Tibial nerve (tissue), 4 donors: ENCODE results near the gene CIITA.

Experiments
- EP300 ChIP-seq, 2 donors: sonication (generic); formaldehyde crosslinking; IDR thresholded peaks; one replicate each; pipeline ENCODE4 v1.6.1; 2017; ENCODE audit warnings: antibody characterized with exemption in 2 of 2, mild to moderate bottlenecking in 1 of 2
- POLR2A ChIP-seq, 2 donors: fragments of 450-650 bp; IDR thresholded peaks; one replicate each; pipeline ENCODE4 v1.6.1; 2017; ENCODE audit warnings: antibody characterized with exemption in 2 of 2, mild to moderate bottlenecking in 2 of 2, moderate library complexity in 2 of 2
- TF ChIP-seq, protein P1 (sequence below), 5 experiments: fragments of 200-600 bp in 3 of 5; fragments of 450-650 bp in 2 of 5; sonication (generic) in 3 of 5; IDR thresholded peaks; one replicate each; pipeline ENCODE4 v1.5.1; 2016 to 2019; ENCODE audit warnings: antibody characterized with exemption in 5 of 5, mild to moderate bottlenecking in 3 of 5, moderate library complexity in 2 of 5

DNA sequence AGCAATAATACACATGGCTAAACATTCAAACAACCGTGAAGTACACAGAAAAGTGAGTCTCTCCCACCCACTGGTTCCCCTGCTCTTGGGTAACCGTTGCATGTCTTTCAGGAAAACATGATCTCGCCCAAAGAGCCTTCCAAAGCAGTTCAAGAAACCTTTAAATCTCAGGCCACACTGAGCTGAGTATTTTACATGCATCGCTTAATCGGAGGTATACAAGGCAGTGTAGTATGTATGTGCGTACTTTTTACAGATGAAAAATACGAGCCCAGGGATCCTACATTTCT is 66.0 kb downstream of the CIITA start:
- no peak for TF ChIP-seq EP300 (IDR thresholded peaks at IDR 0.05)
- TF ChIP-seq, protein P1, sequence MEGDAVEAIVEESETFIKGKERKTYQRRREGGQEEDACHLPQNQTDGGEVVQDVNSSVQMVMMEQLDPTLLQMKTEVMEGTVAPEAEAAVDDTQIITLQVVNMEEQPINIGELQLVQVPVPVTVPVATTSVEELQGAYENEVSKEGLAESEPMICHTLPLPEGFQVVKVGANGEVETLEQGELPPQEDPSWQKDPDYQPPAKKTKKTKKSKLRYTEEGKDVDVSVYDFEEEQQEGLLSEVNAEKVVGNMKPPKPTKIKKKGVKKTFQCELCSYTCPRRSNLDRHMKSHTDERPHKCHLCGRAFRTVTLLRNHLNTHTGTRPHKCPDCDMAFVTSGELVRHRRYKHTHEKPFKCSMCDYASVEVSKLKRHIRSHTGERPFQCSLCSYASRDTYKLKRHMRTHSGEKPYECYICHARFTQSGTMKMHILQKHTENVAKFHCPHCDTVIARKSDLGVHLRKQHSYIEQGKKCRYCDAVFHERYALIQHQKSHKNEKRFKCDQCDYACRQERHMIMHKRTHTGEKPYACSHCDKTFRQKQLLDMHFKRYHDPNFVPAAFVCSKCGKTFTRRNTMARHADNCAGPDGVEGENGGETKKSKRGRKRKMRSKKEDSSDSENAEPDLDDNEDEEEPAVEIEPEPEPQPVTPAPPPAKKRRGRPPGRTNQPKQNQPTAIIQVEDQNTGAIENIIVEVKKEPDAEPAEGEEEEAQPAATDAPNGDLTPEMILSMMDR (IDR thresholded peaks at IDR 0.05): no peak
- no peak for TF ChIP-seq POLR2A (IDR thresholded peaks at IDR 0.05)
